H1 (cell line): Measurements from ENCODE around the gene RGS13. TPM values are rescaled to one million over a fixed set of nuclear protein-coding genes. Genes with fewer than 3 reads are reported as not detected.

Source experiments
- CTCF ChIA-PET: fragments of 300-600 bp; sonication (Branson Sonifier 250); formaldehyde crosslinking; loops from one replicate; lab custom pipeline; 2021; ENCODE audit not compliant: partially characterized antibody; lab: Charles Lee
- POLR2A ChIA-PET: fragments of 300-600 bp; sonication (Branson Sonifier 250); formaldehyde crosslinking; loops from one replicate; lab custom pipeline; 2021; ENCODE audit warnings: inconsistent platforms; ENCODE audit not compliant: partially characterized antibody; lab: Charles Lee
- DNase-seq, 2 experiments: peaks; one replicate each; pipeline versions ENCODE4 v3.0.0 to v3.0.0-alpha.2; 2010 to 2022; ENCODE audit warnings: low spot score in 2 of 2, low read depth in 1 of 2, mixed read lengths in 1 of 2
- FAIRE-seq: peaks from 2 replicates; lab custom pipeline; 2011; peaks lifted over from hg19 to GRCh38; lab: Jason Lieb, UNC
- H2AFZ ChIP-seq: 2 replicates; pipeline ENCODE4 v1.8.1; 2012; ENCODE audit warnings: low read length, inconsistent platforms
- H2AK5ac ChIP-seq: 2 replicates; pipeline ENCODE4 v1.6.1; 2013; ENCODE audit warnings: low read depth, low read length
- H2BK120ac ChIP-seq: replicated peaks from 2 replicates; pipeline ENCODE3; 2013; ENCODE audit warnings: low read depth, low read length, inconsistent platforms
- H2BK12ac ChIP-seq: 2 replicates; pipeline ENCODE4 v1.6.1; 2013; ENCODE audit warnings: low read depth, low read length
- H2BK15ac ChIP-seq: 2 replicates; pipeline ENCODE4 v1.6.1; 2013; ENCODE audit warnings: low read length
- H2BK20ac ChIP-seq: 2 replicates; pipeline ENCODE4 v1.6.1; 2013; ENCODE audit warnings: low read length
- H2BK5ac ChIP-seq: 2 replicates; pipeline ENCODE4 v1.6.1; 2013; ENCODE audit warnings: low read depth, low read length
- H3K14ac ChIP-seq: 2 replicates; pipeline ENCODE4 v1.6.1; 2013; ENCODE audit warnings: inconsistent platforms; ENCODE audit not compliant: insufficient read length
- H3K18ac ChIP-seq: 2 replicates; pipeline ENCODE4 v1.6.1; 2013; ENCODE audit warnings: low read length; ENCODE audit errors: extremely low read depth
- H3K23ac ChIP-seq: 2 replicates; pipeline ENCODE4 v1.6.1; 2013; ENCODE audit warnings: inconsistent platforms; ENCODE audit not compliant: insufficient read length
- H3K23me2 ChIP-seq: 2 replicates; pipeline ENCODE4 v1.6.1; 2013; ENCODE audit warnings: low read depth, low read length
- H3K27ac ChIP-seq: 2 replicates; pipeline ENCODE4 v1.6.1; 2011; ENCODE audit warnings: low read depth, low read length, inconsistent platforms
- H3K27me3 ChIP-seq, 4 experiments: replicated peaks in 1 of 4; 1 replicate in 1 of 4; 2 replicates in 3 of 4; pipeline versions ENCODE4 v1.6.1 to v1.8.1; 2011 to 2013; ENCODE audit warnings: low read length in 3 of 4, mild to moderate bottlenecking in 3 of 4, inconsistent platforms in 2 of 4, mixed read lengths in 2 of 4, moderate library complexity in 1 of 4; ENCODE audit not compliant: control insufficient read depth in 3 of 4, insufficient read depth in 3 of 4; ENCODE audit errors: extremely low read depth in 1 of 4
- H3K36me3 ChIP-seq, 4 experiments: 2 replicates each; pipeline versions ENCODE4 v1.6.1 to v1.8.1; 2011 to 2013; ENCODE audit warnings: mild to moderate bottlenecking in 4 of 4, low read length in 3 of 4, moderate library complexity in 2 of 4, control low read depth in 1 of 4, inconsistent platforms in 1 of 4; ENCODE audit not compliant: insufficient read depth in 4 of 4, control insufficient read depth in 2 of 4
- H3K4ac ChIP-seq: replicated peaks from 2 replicates; pipeline ENCODE3; 2013; ENCODE audit warnings: low read length, low read depth, mixed read lengths, inconsistent platforms; ENCODE audit not compliant: insufficient read length
- H3K4me1 ChIP-seq, 4 experiments: replicated peaks in 1 of 4; 1 replicate in 1 of 4; 2 replicates in 3 of 4; pipeline versions ENCODE4 v1.6.1 to v1.8.1; 2011 to 2013; ENCODE audit warnings: low read length in 3 of 4, inconsistent platforms in 2 of 4, mixed read lengths in 1 of 4; ENCODE audit not compliant: insufficient read depth in 4 of 4, control insufficient read depth in 3 of 4
- H3K4me2 ChIP-seq, 2 experiments: 2 replicates each; pipeline versions ENCODE4 v1.6.1 to v1.8.1; 2011 to 2013; ENCODE audit warnings: low read depth in 2 of 2, low read length in 2 of 2, control low read depth in 1 of 2, inconsistent platforms in 1 of 2, mild to moderate bottlenecking in 1 of 2; ENCODE audit not compliant: insufficient read depth in 1 of 2
- H3K4me3 ChIP-seq, 4 experiments: fragments of 200-600, 300-600 bp in 1 of 4; sonication (generic), shearing (Covaris generic), sonication (Bioruptor Twin) in 1 of 4; 2 replicates each; pipeline versions ENCODE4 v1.5.1 to v1.8.1; 2011 to 2016; ENCODE audit warnings: low read length in 4 of 4, low read depth in 3 of 4, control low read depth in 2 of 4, inconsistent platforms in 2 of 4, mild to moderate bottlenecking in 2 of 4, mixed read lengths in 1 of 4, moderate library complexity in 1 of 4; ENCODE audit not compliant: insufficient read depth in 2 of 4; ENCODE audit errors: extremely low read depth in 1 of 4
- H3K56ac ChIP-seq: replicated peaks from 2 replicates; pipeline ENCODE3; 2013; ENCODE audit warnings: low read depth, mild to moderate bottlenecking, mixed read lengths, low read length, inconsistent platforms; ENCODE audit not compliant: insufficient read length
- H3K79me1 ChIP-seq: 2 replicates; pipeline ENCODE4 v1.6.1; 2013; ENCODE audit warnings: low read depth, low read length, control low read depth
- H3K79me2 ChIP-seq, 2 experiments: 2 replicates each; pipeline versions ENCODE4 v1.6.1 to v1.8.1; 2012 to 2013; ENCODE audit warnings: low read length in 2 of 2, mild to moderate bottlenecking in 2 of 2, inconsistent platforms in 1 of 2; ENCODE audit not compliant: insufficient read depth in 2 of 2, control insufficient read depth in 1 of 2
- H3K9ac ChIP-seq, 4 experiments: replicated peaks in 1 of 4; 1 replicate in 1 of 4; 2 replicates in 3 of 4; pipeline versions ENCODE4 v1.6.1 to v1.8.1; 2011 to 2013; ENCODE audit warnings: low read depth in 3 of 4, low read length in 3 of 4, control low read depth in 2 of 4, mild to moderate bottlenecking in 2 of 4, moderate library complexity in 2 of 4, inconsistent platforms in 1 of 4; ENCODE audit errors: extremely low read depth in 1 of 4
- H3K9me3 ChIP-seq, 2 experiments: 2 replicates each; pipeline versions ENCODE4 v1.6.1 to v1.8.1; 2012 to 2013; ENCODE audit warnings: mild to moderate bottlenecking in 2 of 2, moderate library complexity in 2 of 2, control low read depth in 1 of 2, inconsistent platforms in 1 of 2, low read depth in 1 of 2, low read length in 1 of 2, mixed read lengths in 1 of 2; ENCODE audit not compliant: insufficient read depth in 2 of 2
- H4K20me1 ChIP-seq, 2 experiments: replicated peaks in 1 of 2; 2 replicates each; pipeline versions ENCODE3 to v1.8.1; 2011 to 2013; ENCODE audit warnings: inconsistent platforms in 2 of 2, low read length in 2 of 2, mild to moderate bottlenecking in 1 of 2; ENCODE audit not compliant: insufficient read depth in 2 of 2, control insufficient read depth in 1 of 2
- H4K5ac ChIP-seq: 2 replicates; pipeline ENCODE4 v1.6.1; 2013; ENCODE audit warnings: low read length, low read depth, mixed read lengths, inconsistent platforms; ENCODE audit not compliant: insufficient read length
- H4K8ac ChIP-seq: 2 replicates; pipeline ENCODE4 v1.8.0; 2013; ENCODE audit warnings: mild to moderate bottlenecking, moderate library complexity, low read length, inconsistent platforms; ENCODE audit not compliant: insufficient read depth; ENCODE audit errors: extremely low read depth
- H4K91ac ChIP-seq: replicated peaks from 2 replicates; pipeline ENCODE3; 2013; ENCODE audit warnings: low read length, mixed read lengths, inconsistent platforms; ENCODE audit not compliant: insufficient read length
- BACH1 ChIP-seq: IDR thresholded peaks from 2 replicates; pipeline ENCODE4 v1.6.1; 2012; ENCODE audit warnings: low read length, improper control_type of control experiment
- WGBS, 2 experiments: shearing (Covaris generic) in 1 of 2; methylation state at CpG; one replicate each; pipeline versions ENCODE4 v1.1.6 to v1.1.7; 2013 to 2015; ENCODE audit warnings: low lambda C conversion rate in 2 of 2, mixed read lengths in 2 of 2, inconsistent platforms in 1 of 2, low coverage in 1 of 2, missing lambda C conversion rate in 1 of 2; ENCODE audit not compliant: insufficient replicate concordance in 2 of 2, insufficient coverage in 1 of 2, insufficient read length in 1 of 2; ENCODE audit errors: extremely low coverage in 1 of 2, missing lambda C conversion rate in 1 of 2; 5-methylcytosine and 5-hydroxymethylcytosine counted together
- polyA plus RNA-seq, 7 experiments: library from polyadenylated mRNA; depleted of rRNA in 3 of 7; stranded (reverse) in 5 of 7; unstranded in 2 of 7; fragments of >200 nt in 5 of 7; fragments of 200-250 nt in 2 of 7; gene quantifications; 1 replicate in 5 of 7; 2 replicates in 1 of 7; 4 replicates in 1 of 7; pipeline versions ENCODE4 v1.2.1 to v1.2.3, GENCODE V29; 2011 to 2013; ENCODE audit warnings: missing spikeins in 2 of 7, mixed read lengths in 2 of 7
- total RNA-seq: library from RNA; stranded (reverse); fragmentation: NEBNext Ultra II Directional; extraction: Animal tissue kit (Norgen Biotek cat#: 25700); gene quantifications from 2 replicates; pipeline ENCODE4 v1.2.1, GENCODE V29; 2021

The RGS13 gene
- total and polyA plus RNA-seq, 2 of the 8 experiments (the other 6 are each of a cell fraction or from before 2014, with no cell fraction given): not detected

DNA sequence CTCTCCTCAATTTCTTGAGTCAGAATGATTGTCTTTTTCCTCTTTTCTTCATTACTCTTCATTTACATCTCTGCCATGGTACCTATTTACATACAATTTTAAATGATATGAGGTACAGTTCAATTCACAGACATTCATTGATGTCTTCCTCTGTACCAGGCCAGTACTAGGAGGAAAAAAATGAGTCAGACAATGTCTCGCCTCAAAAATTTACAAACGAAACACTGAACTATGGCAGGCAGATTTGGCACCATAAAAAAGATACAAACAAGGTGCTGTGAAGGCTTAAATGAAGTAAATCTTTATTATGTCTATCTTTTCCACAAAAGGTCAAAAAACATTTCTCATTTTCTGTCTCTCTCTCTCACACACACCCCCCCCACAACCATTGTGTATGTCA, 71.0 kb downstream of the RGS13 start:
- H3K79me2 ChIP-seq: no peaks in the 10 kb centered on the region
- no peak for TF ChIP-seq BACH1

More for the DNA sequence above, 71.0 kb downstream of the RGS13 start:
- Histone ChIP-seq H4K20me1 (no peaks in the 10 kb centered on the region), H4K91ac (no peak overlapping the region), H3K36me3 (no peaks in the 10 kb centered on the region), H3K79me1 (no peaks in the 10 kb centered on the region), H3K9ac (no peak overlapping the region), H4K8ac (no peak overlapping the region), H3K4me1 (peaks cover 0 to 2% (median 0%) of the 10 kb centered on the region in 4 experiments; a peak in 1 of 7 replicates), H3K9me3 (no peaks in the 10 kb centered on the region), H2AK5ac (no peak overlapping the region), H3K56ac (no peak overlapping the region), H2BK5ac (no peak overlapping the region), H3K27ac (no peak overlapping the region), H2BK120ac (no peak overlapping the region), H3K23ac (no peak overlapping the region), H3K4ac (no peak overlapping the region), H3K14ac (no peak overlapping the region), H2BK15ac (no peak overlapping the region), H2BK20ac (no peak overlapping the region), H4K5ac (no peak overlapping the region), H3K4me3 (no peak overlapping the region), H3K4me2 (no peak overlapping the region), H3K18ac (no peak overlapping the region), H3K27me3 (no peaks in the 10 kb centered on the region), H2BK12ac (no peak overlapping the region), H3K23me2 (no peaks in the 10 kb centered on the region), H2AFZ (no peak overlapping the region)
- DNase-seq (no peak), FAIRE-seq (no peak)
- ChIA-PET CTCF (interaction anchor here (0.7 kb wide), 1 partner anchor 1870 kb away, joined by 3 read pairs; no protein-coding TSS in a partner anchor), POLR2A (no interaction called here)
- 90% methylated on average over 2 of the region's 2 CpGs; no CpG with 5 or more reads in 1 of the 2 experiments for WGBS, 2 experiments
